K562 (cell line): Measurements from ENCODE around the gene POR. TPM values are rescaled to one million over a fixed set of nuclear protein-coding genes. Genes with fewer than 3 reads are reported as not detected.

Experiments
- ARID2 ChIP-seq: fragments of 450-650 bp; IDR thresholded peaks from 2 replicates; pipeline ENCODE4 v1.6.1; 2017; ENCODE audit warnings: antibody characterized with exemption, mild to moderate bottlenecking
- CHD1 ChIP-seq: fragments of 200-600 bp; sonication (generic); IDR thresholded peaks from one replicate; pipeline ENCODE4 v1.6.1; 2012; ENCODE audit warnings: mild to moderate bottlenecking, moderate library complexity, low read length, inconsistent platforms
- CHD4 ChIP-seq: fragments of 200-600 bp; sonication (generic); IDR thresholded peaks from 3 replicates; pipeline ENCODE4 v1.6.1; 2012; ENCODE audit warnings: low read depth, mild to moderate bottlenecking, mixed read lengths, low read length, inconsistent platforms; ENCODE audit not compliant: insufficient read depth, insufficient replicate concordance, poor library complexity, severe bottlenecking
- MYC ChIP-seq, 2 experiments: fragments of 250-450 bp in 1 of 2; sonication (Bioruptor Pico) in 1 of 2; IDR thresholded peaks; 2 replicates each; pipeline versions ENCODE4 v1.5.1 to v1.6.1; 2012 to 2021; ENCODE audit warnings: low read depth in 2 of 2, borderline replicate concordance in 1 of 2, improper control_type of control experiment in 1 of 2, low read length in 1 of 2, mild to moderate bottlenecking in 1 of 2, moderate library complexity in 1 of 2
- NELFE ChIP-seq: IDR thresholded peaks from 2 replicates; pipeline ENCODE4 v1.6.1; 2011; ENCODE audit warnings: mild to moderate bottlenecking; ENCODE audit not compliant: insufficient read depth, insufficient read length
- NFE2 ChIP-seq: IDR thresholded peaks from 2 replicates; pipeline ENCODE4 v1.6.1; 2014; ENCODE audit warnings: antibody characterized with exemption, low read depth
- SMAD4 ChIP-seq: fragments of 250-450 bp; sonication (Bioruptor Pico); conservative IDR thresholded peaks from 2 replicates; pipeline ENCODE4 v1.8.0; 2021; ENCODE audit warnings: inconsistent platforms, mild to moderate bottlenecking, moderate library complexity
- TAF7 ChIP-seq: fragments of 450-650 bp; IDR thresholded peaks from 2 replicates; pipeline ENCODE4 v1.6.1; 2016; ENCODE audit warnings: missing genetic modification characterization, missing compliant biosample characterization
- TFE3 ChIP-seq: fragments of 450-650 bp; formaldehyde crosslinking; IDR thresholded peaks from 2 replicates; pipeline ENCODE4 v1.4.0; 2020; ENCODE audit warnings: mild to moderate bottlenecking, mixed read lengths
- ZBTB12 ChIP-seq: fragments of 250-450 bp; sonication (Bioruptor Pico); IDR thresholded peaks from 2 replicates; pipeline ENCODE4 v1.4.0; 2020
- ZKSCAN8 ChIP-seq: fragments of 200-800 bp; sonication (Bioruptor generic); IDR thresholded peaks from 2 replicates; pipeline ENCODE4 v1.6.1; 2016; ENCODE audit warnings: missing genetic modification characterization, missing compliant biosample characterization
- ZNF121 ChIP-seq: sonication (generic); formaldehyde crosslinking; conservative IDR thresholded peaks from 2 replicates; pipeline ENCODE4 v1.8.0; 2022; ENCODE audit warnings: missing genetic modification reagents
- ZNF134 ChIP-seq: fragments of 250-450 bp; sonication (Bioruptor Pico); conservative IDR thresholded peaks from 2 replicates; pipeline ENCODE4 v1.4.0; 2020
- ZNF384 ChIP-seq: IDR thresholded peaks from 2 replicates; pipeline ENCODE4 v1.6.1; 2012; ENCODE audit warnings: low read depth, low read length, improper control_type of control experiment
- ZNF444 ChIP-seq: fragments of 250-450 bp; sonication (Bioruptor Pico); IDR thresholded peaks from 2 replicates; pipeline ENCODE4 v1.4.0; 2020; ENCODE audit warnings: mild to moderate bottlenecking, moderate library complexity
- ZNF668 ChIP-seq: fragments of 250-450 bp; sonication (Bioruptor Pico); IDR thresholded peaks from 2 replicates; pipeline ENCODE4 v1.8.0; 2022; ENCODE audit warnings: mild to moderate bottlenecking, inconsistent platforms
- ZNF699 ChIP-seq: fragments of 250-450 bp; sonication (Bioruptor Pico); IDR thresholded peaks from 2 replicates; pipeline ENCODE4 v1.8.0; 2021; ENCODE audit warnings: mild to moderate bottlenecking, moderate library complexity; ENCODE audit not compliant: insufficient replicate concordance
- polyA plus RNA-seq, 8 experiments: library from polyadenylated mRNA; depleted of rRNA in 4 of 8; stranded (reverse) in 5 of 8; unstranded in 3 of 8; fragments of >200 nt; fragmentation: Nextera tagmentation in 2 of 8; fragmentation: Illumina TruSeq in 1 of 8; extraction: Ambion mirVana in 2 of 8; extraction: Trizol in 1 of 8; gene quantifications; 2 replicates each; pipeline versions ENCODE4 v1.2.1 to v1.2.3, GENCODE V29; 2011 to 2014; ENCODE audit warnings: inconsistent platforms in 1 of 8, missing spikeins in 1 of 8
- total RNA-seq, 7 experiments: library from RNA; depleted of rRNA in 6 of 7; stranded (reverse); fragments of >200 nt in 6 of 7; fragmentation: Illumina TruSeq in 2 of 7; extraction: Trizol in 2 of 7; gene quantifications; 2 replicates each; pipeline versions ENCODE4 v1.2.1 to v1.2.3, GENCODE V29; 2011 to 2021; ENCODE audit warnings: low replicate concordance in 1 of 7

POR gene
- total and polyA plus RNA-seq, 9 of the 15 experiments (the other 6 are each of a cell fraction or from before 2014, with no cell fraction given): 4.7 to 142 (median 40.8) TPM

- TF ChIP-seq ZKSCAN8 (CRISPR knock-in tag): no peak
- TF ChIP-seq ZNF699 (CRISPR knock-in tag): peak; percentile 82
- no peak for TF ChIP-seq ARID2
- no peak for TF ChIP-seq CHD1
- TF ChIP-seq NFE2: no peak
- TF ChIP-seq ZNF384: no peak
- TF ChIP-seq ZBTB12 (CRISPR knock-in tag): no peak
- TF ChIP-seq SMAD4: no peak
- no peak for TF ChIP-seq MYC (IDR thresholded peaks at IDR 0.05; ENCODE audit: low read depth, low read length)
- 0 out of 2 replicates have a peak, but pooled peaks have one; percentile 62 for TF ChIP-seq MYC (CRISPR knock-in tag; IDR thresholded peaks at IDR 0.05; ENCODE audit: borderline replicate concordance, low read depth)
- TF ChIP-seq ZNF121 (CRISPR knock-in tag): no peak
- 0 out of 2 replicates have a peak, but pooled peaks have one; percentile 32 for TF ChIP-seq ZNF134 (CRISPR knock-in tag)
- no peak for TF ChIP-seq NELFE
- no peak for TF ChIP-seq ZNF444
- TF ChIP-seq ZNF668 (CRISPR knock-in tag): no peak
- no peak for TF ChIP-seq TAF7 (tag)
- TF ChIP-seq TFE3 (CRISPR knock-in tag): no peak; the same call in 1 of the 2 replicates
- no peak for TF ChIP-seq CHD4
Observed at GRCh38 chr7:76016191-76016947, 101.4 kb downstream of the POR start (continued).
